ENCODE measurements around the gene STAT3.
A peak's percentile ranks its signal among the peaks of the same experiment; 100 is the strongest.
"Not testable (repeated sequence)": the region's sequence is repeated elsewhere in the genome, so short reads cannot be mapped to it uniquely, and the experiment has no call there.

STAT3 gene

DNA sequence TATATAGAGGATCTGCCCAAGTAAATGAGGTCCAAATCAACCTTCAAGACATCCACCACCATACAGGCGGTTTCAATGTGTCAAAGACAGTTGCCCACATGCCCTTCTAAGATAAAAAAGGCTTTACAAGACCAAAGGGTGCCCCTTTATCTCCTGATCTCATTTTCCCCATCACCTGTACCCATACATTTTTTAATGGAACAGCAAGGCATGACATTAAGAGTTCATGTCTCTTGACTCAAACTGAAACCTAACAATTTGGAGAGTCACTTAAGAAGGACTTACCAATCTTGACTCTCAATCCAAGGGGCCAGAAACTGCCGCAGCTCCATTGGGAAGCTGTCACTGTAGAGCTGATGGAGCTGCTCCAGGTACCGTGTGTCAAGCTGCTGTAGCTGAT lies 40.1 kb downstream of the STAT3 start:
- no peak for DNase-seq (ENCODE audit: low read depth)

GRCh38 chr17:42347606-42348005 lies 40.6 kb downstream of the STAT3 start:
- no peak for DNase-seq (ENCODE audit: low read depth)

GRCh38 chr17:42347198-42347597 lies 41.0 kb downstream of the STAT3 start:
- no peak for DNase-seq (ENCODE audit: low read depth)

DNA sequence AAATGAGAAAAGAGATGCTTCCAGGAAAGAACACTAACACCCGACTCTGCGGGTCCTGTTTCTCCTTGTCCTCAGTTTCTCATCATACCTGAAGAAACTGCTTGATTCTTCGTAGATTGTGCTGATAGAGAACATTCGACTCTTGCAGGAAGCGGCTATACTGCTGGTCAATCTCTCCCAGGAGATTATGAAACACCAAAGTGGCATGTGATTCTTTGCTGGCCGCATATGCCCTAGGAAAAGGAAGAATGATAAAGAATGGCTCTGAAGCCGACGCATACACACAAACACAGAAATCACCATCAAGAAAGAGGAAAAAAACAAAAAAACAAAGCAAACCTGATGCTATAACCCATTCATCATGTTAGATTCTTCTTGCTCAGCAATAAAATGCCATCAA lies 41.8 kb downstream of the STAT3 start:
- no peak for DNase-seq (ENCODE audit: low read depth)

GRCh38 chr17:42345396-42346073 lies 42.7 kb downstream of the STAT3 start:
- no peak for DNase-seq (ENCODE audit: low read depth)

GRCh38 chr17:42342242-42343008 lies 45.8 kb downstream of the STAT3 start:
- no peak for DNase-seq (ENCODE audit: low read depth)

GRCh38 chr17:42341568-42341967 lies 46.7 kb downstream of the STAT3 start:
- no peak for DNase-seq (ENCODE audit: low read depth)

- no peak for DNase-seq (ENCODE audit: low read depth)
Measured at GRCh38 chr17:42340691-42341127, 47.5 kb downstream of the STAT3 start.

GRCh38 chr17:42339221-42339620 lies 49.0 kb downstream of the STAT3 start:
- DNase-seq (ENCODE audit: low read depth) = no peak

DNA sequence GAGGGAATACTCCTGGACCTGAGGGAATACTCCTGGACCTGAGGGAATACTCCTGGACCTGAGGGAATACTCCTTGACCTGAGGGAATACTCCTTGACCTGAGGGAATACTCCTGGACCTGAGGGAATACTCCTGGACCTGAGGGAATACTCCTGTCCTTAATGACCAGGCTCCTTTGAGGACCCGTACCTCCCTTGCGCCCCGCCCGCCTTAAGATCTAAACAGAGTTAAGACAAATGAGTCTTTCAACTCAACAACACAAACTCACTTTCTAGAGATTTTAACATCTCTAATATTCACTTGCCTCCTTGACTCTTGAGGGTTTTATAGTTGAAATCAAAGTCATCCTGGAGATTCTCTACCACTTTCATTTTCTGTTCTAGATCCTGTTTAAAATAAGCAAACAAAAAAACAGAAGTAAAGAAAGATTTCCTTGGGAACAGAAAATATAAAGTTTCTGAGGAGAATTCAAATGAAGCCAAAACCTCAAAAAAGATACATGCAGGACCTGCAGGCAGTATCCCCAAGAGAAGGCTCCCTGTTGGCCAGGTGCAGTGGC lies 49.7 kb downstream of the STAT3 start:
- DNase-seq (ENCODE audit: low read depth) = no peak

DNA sequence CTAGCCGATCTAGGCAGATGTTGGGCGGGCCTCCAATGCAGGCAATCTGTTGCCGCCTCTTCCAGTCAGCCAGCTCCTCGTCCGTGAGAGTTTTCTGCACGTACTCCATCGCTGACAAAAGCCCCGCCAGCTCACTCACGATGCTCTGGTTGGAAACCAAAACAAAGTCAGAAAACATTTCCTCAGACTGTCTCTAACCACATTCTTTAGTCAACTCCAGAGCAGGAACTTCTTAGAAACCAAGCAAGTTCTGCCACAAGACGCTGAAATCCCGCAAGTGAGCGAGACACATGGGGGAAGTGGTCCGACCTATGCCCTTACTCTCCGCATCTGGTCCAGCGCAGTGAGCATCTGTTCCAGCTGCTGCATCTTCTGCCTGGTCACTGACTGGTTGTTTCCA lies 50.8 kb downstream of the STAT3 start:
- DNase-seq (ENCODE audit: low read depth) = peak; percentile 29

GRCh38 chr17:42334677-42335076 lies 53.6 kb downstream of the STAT3 start:
- DNase-seq (ENCODE audit: low read depth) = no peak

DNA sequence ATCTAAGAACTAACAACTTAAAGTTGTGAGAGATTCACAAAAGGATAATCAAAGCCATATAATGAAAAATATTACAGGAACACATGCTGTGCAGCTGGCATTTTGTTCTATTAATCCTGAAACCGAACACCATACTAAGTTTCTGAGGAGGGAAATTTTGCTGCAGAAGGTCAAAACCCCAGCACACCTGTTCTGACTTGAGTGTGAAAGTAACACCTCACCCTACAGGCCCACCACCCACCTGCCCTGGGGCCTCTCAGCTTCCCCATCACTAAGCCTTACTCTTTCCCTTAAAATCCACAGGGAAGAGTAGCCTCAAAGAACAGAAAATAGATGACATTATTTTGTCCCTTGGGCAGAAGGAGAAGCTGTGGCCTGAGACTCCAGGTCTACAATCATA lies 55.2 kb downstream of the STAT3 start:
- DNase-seq (ENCODE audit: low read depth) = no peak

GRCh38 chr17:42329025-42329976 lies 58.9 kb downstream of the STAT3 start:
- DNase-seq (ENCODE audit: low read depth) = no peak

DNA sequence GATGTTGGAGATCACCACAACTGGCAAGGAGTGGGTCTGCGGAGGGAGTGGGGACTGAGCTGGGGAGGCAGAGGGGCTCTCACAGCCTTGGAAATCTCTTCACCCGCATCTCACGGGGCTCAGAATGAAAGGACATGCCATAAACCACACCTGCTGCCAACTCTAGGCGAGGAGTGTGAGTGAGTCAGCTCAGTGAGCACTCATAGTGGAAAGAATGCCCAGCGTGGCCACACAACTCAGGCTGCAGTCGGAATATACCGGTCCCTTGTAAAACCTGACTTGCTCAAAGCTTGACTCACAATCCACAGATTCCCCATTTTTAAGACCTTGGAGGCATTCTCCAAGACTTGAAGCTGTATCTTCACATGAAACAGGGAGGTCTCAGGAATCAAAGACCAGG lies 63.2 kb downstream of the STAT3 start:
- DNase-seq (ENCODE audit: low read depth) = no peak

GRCh38 chr17:42323268-42323773 lies 64.9 kb downstream of the STAT3 start:
- DNase-seq (ENCODE audit: low read depth) = no peak

- peak; percentile 90 for DNase-seq (ENCODE audit: low read depth)
Measured at GRCh38 chr17:42322382-42323267, 65.6 kb downstream of the STAT3 start.

- no peak for DNase-seq (ENCODE audit: low read depth)
Measured at GRCh38 chr17:42321555-42321954, 66.7 kb downstream of the STAT3 start.

- not testable (repeated sequence) for DNase-seq (ENCODE audit: low read depth)
Measured at GRCh38 chr17:42317967-42318366, 70.3 kb downstream of the STAT3 start.

DNA sequence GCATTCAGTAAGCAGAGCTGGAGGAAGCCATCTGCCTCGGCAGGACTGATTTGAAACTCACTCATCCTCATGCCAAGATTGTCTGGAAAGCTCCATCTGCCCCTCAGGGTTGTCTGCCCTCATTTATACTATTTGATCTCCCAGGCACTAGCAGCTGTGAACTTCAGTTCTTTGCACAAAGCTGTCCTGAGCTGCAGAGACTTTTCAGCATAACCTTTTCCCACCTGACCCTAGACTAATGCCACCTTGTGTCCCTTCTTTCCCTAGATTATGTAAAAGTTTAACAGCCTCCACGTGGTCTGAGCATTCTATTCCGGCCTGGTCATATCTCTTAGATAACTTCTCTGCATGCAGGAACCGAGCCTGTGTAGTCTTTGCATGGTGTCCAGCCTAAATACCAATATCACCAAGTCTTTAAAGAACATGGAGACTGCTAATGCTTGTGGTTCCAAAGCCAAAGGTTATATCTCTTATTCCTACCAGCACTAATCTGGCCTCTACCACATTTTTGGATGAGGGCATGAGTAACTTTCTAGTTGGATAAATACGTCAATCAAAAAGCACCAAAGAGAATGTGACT lies 70.9 kb downstream of the STAT3 start:
- DNase-seq (ENCODE audit: low read depth) = no peak

DNA sequence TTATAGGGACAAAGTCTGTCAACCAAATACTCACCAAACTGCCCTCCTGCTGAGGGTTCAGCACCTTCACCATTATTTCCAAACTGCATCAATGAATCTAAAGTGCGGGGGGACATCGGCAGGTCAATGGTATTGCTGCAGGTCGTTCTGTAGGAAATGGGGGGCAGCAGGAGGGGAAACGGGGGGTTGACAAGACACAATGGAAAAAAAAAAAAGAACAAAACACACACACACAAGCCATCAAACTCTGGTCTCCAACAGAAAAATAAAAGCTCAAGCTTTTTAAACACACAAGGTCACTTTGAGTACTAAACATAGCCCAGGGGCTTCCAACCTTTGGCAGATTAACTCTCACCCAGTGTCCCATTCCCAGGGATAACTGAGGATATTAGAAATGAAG lies 71.5 kb downstream of the STAT3 start:
- DNase-seq (ENCODE audit: low read depth) = no peak

Measured in fibroblast of the conjunctiva (primary cell).